ENCODE data around the gene NOXA1. TPM values are rescaled to one million over a fixed set of nuclear protein-coding genes. Genes with fewer than 3 reads are reported as not detected.
A peak's percentile ranks its signal among the peaks of the same experiment; 100 is the strongest.

Gene NOXA1
- total RNA-seq, 2 donors from 2014 or later: 33.3 to 42.6 TPM

- DNase-seq: no peak
- ATAC-seq: no peak
Measured at GRCh38 chr9:137416006-137416562, 7.1 kb upstream of the NOXA1 start.

DNA sequence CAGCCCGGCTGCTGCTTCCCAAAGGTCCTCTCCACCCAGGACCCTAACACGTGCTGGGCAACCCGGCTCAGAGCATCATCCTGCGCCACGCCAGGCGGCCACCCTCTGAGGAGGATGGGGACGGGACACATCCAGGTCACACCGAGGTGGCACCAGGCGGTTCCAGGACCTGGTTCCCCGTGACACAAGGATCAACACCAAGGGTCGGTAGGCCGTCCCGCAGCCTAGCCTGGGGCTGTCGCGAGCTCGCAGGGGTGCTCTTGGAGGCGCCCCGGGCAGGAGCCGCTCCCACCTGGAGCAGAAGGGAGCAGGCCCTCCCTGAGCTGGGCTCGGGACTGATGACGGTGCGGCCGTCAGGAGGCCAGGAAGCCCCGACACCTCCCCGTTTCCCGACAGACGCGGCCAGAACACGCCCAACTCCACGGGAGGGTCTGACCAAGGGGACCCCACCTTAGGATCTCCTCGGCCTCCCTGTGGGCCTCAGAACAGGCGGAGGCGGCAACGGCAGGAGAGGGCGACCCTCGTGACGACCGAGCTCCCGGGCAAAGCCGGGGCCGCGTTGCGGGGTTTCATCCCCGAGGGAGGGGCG is 6.5 kb upstream of the NOXA1 start:
- intact Hi-C loops (cut with DNase I, micrococcal nuclease): no loop called here
- DNase-seq (no peak), ATAC-seq (no peak)

More at GRCh38 chr9:137416006-137416562, 7.1 kb upstream of the NOXA1 start:
- intact Hi-C loops (cut with DNase I, micrococcal nuclease): no loop called here

DNA sequence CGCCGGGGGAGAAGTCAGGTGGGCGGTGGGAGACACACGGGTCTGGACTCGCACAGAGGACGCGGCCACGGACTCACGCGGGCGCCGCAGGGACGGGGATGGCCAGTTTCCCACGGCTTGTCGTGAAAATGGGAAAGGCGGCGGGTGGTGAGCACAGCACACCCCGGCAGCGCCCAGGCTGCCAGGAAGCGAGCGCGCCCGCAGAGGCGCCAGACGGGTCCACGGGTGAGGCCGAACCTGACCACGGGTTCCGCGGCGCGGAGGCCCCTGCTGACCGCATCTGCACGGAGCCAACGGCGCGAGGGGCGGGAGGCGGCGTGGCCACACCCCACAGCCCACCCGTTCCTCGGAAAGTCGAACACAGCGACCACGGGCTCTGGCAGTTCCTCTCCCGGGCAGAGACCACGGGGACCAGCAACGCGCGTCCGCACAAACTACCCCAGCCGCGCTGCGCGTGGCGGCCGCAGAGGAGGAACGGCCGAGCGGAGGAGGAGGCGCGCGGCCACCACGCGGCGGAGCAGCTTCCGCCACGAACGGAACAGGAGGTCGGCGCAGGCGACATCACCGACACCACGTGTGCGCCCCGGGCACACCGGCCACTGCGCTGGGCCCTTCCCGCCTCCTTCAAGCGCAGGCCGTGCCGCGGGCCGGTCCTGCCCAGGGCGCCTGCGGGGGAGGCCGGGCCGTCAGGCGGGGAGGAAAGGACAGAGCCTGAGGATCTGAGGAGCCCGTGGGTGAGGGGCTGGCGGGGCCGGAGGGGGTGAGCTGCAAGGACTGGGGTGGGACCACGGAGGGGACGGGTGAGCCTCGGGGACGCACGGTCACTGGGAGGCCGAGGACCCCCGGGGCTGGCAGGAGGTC is 5.8 kb upstream of the NOXA1 start:
- DNase-seq (no peak), ATAC-seq (peak; percentile 13)
- intact Hi-C loops (cut with DNase I, micrococcal nuclease): no loop called here

DNA sequence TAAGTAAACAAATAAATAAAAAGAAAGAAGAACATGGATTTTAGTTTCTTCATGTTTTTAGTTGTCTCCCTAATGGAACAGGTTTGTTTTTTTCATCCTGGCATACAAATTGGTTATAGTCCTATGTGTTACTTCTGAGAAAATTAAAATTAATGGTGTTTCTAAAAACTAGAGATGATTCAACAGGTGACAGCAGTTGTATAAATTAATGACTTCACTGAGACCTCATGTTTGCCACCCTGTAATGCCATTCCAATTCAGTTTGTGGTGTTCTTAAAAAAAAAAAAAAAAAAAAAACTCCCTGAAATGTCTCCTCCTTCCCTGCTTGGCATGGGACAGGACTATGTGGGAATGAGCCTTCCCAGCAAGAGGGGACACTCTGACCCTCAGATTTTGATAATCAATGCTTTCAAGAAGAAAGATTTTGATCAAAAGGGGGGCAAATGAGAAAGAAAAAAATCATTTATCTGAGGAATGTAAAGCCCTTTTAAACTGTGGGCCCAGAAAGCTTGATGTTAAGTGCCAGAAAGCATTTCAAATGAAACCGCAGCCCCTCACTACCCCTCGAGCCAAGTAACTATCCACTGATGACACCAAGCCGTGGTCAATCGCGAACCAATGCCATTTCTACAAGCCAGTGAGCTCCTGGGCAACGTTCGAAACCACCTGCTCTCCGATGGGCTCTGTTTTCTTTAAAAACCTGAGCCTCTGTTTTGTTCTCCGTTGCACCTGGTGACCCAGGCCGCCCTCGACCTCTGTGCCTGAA is 1.2 kb upstream of the NOXA1 start:
- intact Hi-C loops (cut with DNase I, micrococcal nuclease): no loop called here
- ATAC-seq (no peak), DNase-seq (no peak)

- DNase-seq (peak; percentile 68 to 70), ATAC-seq (peak; percentile 66)
- intact Hi-C loops (cut with DNase I, micrococcal nuclease): no loop called here
Measured at GRCh38 chr9:137423514-137424291, 510 bp downstream of the NOXA1 start.

- DNase-seq (no peak), ATAC-seq (no peak)
- intact Hi-C loops (cut with DNase I, micrococcal nuclease): no loop called here
Measured at GRCh38 chr9:137426018-137426681, 3.0 kb downstream of the NOXA1 start.

DNA sequence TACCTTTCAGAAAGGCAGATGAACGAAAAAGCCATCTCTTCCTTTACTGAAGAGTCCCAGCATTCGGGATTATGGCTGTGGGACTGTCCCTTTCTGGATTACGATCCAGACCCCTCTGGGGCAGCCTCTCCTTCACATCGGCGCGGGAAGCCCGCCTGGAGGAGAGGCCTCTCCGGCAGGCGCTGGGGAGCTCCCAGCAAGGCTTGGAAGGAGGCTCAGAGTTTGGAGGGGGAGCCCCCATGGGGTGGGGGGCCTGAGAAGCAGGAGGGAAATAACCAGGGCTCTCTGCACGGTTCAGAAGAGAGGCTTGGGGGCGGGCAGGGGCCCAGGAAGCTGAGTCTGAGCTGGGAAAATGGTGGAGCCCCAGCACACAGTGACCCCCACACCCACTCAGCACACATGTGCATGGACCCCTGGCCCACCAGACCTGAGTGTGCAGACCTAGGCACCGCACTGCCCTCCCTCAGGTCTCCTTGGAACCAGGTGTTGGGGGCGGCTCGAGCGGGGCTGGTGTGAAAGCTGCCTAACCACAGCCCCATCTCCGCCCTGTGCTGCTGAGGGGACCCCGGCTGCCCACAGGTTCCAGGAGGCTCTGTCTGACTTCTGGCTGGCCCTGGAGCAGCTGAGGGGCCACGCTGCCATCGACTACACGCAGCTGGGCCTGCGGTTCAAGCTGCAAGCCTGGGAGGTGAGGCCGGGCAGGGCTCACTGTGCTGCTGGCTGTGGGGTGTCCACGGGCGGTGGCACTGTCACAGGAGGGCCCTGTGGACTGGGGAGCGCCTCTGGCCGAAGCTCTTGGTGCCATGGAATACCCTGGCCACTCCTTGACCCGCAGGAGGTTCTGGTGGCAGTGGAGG is 4.5 kb downstream of the NOXA1 start:
- intact Hi-C loops (cut with DNase I, micrococcal nuclease): no loop called here
- DNase-seq (no peak), ATAC-seq (no peak)

DNA sequence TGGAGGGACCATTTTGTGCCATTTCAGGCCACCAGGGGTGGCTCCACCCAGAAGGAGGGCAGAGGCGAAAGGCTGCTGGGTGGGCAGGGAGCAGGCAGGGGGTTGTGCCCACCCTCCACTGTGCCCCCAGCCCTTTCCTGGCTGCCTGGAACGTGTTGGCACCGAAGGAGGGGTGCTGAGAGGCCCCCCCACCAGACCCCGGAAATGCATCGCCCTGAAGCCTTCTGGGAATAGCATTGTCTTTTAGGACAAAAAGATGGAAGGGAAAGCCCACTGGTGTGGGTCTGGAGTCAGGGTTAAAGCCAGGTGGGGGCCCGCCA is 5.1 kb downstream of the NOXA1 start:
- ATAC-seq (no peak), DNase-seq (no peak)
- intact Hi-C loops (cut with DNase I, micrococcal nuclease): no loop called here

DNA sequence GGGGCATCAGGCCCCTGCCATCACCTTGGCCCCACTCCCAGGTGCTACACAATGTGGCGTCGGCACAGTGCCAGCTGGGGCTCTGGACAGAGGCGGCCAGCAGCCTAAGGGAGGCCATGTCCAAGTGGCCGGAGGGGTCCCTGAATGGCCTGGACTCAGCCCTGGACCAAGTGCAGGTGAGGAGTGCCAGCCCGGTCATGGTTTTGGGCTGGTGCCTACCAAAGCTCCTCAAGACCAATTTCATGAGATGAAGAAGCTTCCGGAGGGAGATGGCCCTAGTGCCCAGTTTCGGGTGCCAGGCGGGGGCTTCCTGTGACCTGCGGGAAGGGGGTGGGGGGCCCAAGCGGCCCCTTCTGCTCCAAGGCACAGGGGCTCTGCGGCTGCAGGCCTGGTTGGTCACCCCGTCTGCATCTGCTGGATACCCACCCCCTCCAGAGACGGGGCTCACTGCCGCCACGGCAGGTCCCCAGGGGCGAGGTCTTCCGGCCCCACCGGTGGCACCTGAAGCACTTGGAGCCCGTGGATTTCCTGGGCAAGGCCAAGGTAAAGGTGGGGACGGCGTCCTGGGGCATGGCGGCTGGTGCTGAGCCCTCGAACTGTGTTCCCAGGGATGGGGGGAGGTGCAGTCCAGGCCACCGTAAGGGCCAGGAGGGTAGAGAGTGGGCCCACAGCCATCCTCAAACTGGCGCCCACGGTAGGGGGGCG is 5.8 kb downstream of the NOXA1 start:
- no peak for DNase-seq
- intact Hi-C loops (cut with DNase I, micrococcal nuclease): no loop called here
- peak; percentile 5 for ATAC-seq

- ATAC-seq: peak; percentile 7
- no peak for DNase-seq
Measured at GRCh38 chr9:137429546-137429890, 6.3 kb downstream of the NOXA1 start.

DNA sequence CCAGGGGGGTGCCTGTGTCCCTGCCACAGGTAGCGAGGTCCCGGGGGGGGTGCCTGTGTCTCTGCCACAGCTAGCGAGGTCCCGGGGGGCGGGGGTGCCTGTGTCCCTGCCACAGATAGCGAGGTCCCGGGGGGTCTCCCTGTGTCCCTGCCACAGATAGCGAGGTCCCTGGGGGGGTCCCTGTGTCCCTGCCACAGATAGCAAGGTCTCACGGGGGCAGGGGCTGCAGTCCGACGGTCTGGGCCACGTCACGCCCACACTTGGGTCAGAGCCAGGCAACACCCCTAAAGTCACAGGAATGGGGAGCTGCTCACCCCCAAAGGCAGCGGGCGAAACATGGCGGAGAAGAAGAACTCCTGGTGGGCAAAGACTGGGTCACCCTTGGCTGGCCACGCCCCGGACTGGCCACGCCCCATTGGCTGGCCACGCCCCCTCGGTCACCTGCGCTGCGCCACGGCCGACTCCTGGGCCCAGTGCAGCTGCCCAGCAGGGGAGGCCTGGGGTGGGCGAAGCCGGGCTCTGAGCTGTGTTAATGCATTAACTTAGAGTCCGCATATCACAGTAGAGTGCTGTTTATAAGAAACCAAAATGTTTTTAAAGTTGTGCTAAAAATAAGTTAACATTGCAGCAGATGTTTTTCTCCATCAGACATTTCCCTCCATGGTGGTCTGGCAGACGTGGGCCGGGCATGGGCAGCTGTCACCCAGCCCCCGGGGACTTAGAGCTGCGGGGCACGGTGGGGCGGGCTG is 7.0 kb downstream of the NOXA1 start:
- intact Hi-C loops (cut with DNase I, micrococcal nuclease): no loop called here
- ATAC-seq: peak; percentile 66
- peak; percentile 57 to 77 for DNase-seq

More at GRCh38 chr9:137429546-137429890, 6.3 kb downstream of the NOXA1 start:
- intact Hi-C loops (cut with DNase I, micrococcal nuclease): no loop called here

DNA sequence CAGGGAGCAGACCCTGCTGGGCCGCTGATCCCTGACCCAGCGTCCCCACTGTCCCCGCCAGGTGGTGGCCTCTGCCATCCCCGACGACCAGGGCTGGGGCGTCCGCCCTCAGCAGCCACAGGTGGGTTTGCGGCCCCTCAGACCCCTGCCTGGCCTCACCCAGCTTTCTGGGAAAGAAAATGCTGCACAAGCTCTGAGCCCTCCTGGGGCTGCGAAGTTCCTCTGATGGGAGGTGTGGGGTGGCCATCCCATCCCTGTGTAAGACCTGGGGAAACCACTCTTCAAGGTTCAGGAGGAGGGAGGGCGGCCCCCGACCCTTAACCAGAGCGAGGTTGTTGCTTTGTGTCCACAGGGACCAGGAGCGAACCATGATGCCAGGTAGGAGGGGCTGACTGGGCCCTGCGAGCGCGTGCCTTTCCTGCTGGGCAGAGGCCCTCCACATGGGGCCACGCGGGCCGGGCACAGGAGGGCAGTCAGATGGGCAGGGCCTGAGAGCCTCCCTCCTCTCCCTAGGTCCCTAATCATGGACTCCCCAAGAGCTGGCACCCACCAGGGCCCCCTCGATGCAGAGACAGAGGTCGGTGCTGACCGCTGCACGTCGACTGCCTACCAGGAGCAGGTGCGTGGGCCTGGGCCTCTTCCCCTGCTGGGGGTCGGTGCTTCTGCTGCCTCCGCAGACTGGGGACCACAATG is 7.7 kb downstream of the NOXA1 start:
- intact Hi-C loops (cut with DNase I, micrococcal nuclease): no loop called here
- ATAC-seq: no peak
- no peak for DNase-seq

DNA sequence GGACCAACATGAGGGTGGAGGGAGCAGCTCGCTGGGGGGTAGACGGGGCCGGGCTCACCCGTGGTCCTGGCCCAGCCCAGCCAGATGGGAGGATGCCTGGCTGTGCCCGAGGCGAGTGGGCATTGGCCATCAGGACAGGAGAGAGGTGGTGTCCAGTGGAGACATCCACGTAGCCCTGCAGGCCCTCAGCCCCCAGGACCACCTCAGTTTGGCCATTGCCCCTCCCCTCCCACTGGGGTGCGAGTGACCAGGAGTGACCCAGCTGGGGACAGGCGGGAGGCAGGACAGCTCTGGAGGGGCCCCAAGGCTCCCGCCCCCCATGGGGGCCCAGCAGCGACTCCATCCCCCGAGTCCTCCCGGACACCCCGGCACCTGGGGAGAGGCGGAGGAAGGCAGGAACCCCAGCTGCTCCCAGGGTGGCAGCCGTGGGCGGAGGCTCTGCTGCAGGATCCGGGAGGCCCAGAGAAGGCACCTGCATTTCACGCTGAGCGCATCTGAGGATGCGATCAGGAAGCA is 8.3 kb downstream of the NOXA1 start:
- intact Hi-C loops (cut with DNase I, micrococcal nuclease): no loop called here
- DNase-seq (no peak), ATAC-seq (no peak)

DNA sequence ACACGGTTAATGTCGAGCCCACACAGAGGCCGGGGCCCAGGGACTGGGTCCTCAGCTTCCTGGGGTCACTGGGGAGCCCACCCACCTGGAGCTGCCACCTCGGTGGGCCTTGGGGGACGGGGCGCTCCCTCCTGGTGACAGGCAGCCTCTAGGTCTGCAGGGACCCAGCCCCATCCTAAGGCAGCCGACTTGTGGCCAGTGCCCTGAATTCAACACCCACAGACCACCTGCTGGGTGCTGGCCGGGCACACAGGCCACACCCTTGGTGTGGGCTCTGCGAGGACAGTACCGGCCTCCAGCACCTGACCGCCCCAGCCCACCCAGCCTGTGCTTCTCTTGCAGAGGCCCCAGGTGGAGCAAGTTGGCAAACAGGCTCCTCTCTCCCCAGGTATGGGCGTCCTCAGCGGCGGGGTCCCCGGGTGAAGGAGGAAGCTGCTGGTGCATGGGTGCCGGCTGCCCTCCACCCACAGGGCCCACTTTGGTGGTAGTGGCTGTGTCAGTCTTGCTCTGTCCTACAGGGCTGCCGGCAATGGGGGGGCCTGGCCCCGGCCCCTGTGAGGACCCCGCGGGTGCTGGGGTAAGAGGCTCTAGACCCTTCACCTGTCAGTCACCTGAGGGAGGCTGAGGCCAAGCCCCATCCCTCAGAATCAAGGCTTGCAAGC is 9.6 kb downstream of the NOXA1 start:
- ATAC-seq: no peak
- intact Hi-C loops (cut with DNase I, micrococcal nuclease): no loop called here
- no peak for DNase-seq

DNA sequence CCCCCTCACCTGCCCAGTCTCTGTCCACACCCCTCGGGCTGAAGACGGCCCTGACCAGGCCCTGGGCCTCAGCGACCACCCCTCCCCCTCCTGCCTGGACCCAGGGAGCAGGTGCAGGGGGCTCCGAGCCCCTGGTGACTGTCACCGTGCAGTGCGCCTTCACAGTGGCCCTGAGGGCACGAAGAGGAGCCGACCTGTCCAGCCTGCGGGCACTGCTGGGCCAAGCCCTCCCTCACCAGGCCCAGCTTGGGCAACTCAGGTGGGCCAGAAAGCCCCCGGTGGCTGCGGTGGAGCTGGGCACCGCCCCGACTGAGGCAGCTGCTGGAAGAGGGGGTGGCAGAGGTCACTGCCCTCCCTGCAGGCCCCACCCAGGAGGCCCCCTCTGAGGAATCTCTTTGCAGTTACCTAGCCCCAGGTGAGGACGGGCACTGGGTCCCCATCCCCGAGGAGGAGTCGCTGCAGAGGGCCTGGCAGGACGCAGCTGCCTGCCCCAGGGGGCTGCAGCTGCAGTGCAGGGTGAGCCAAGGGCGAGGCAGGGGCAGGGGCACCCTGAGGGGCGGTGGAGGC is 10.2 kb downstream of the NOXA1 start:
- intact Hi-C loops (cut with DNase I, micrococcal nuclease): no loop called here
- DNase-seq (no peak), ATAC-seq (no peak)
